PFSK-1 (cell line): Measurements from ENCODE around the gene NOC3L.

ENCODE experiments used
- POLR2AphosphoS5 ChIP-seq: IDR thresholded peaks from 2 replicates; pipeline ENCODE4 v1.6.1; 2012; ENCODE audit warnings: low read depth, mild to moderate bottlenecking, control low read depth, low read length, moderate library complexity
- TAF1 ChIP-seq: IDR thresholded peaks from 2 replicates; pipeline ENCODE4 v1.6.1; 2012; ENCODE audit warnings: low read length, control low read depth, borderline replicate concordance; ENCODE audit not compliant: insufficient read depth

DNA sequence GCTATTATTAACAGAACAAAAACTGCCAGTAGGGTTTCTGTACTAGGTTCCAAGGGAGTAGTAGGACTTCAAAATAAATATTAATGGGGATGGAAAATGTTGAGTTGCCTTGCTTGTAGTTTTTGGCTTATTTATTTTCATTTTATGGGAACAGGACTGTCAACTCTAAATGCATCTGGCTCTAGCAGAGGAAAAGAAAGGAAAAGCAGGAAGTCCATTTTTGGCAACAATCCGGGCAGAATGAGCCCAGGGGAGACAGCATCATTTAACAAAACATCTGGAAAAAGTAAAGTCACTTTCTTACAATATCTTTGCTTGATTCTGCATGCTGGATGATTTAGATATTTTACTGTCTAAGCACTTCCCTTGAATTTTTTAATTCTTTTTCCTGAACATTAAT, 69.4 kb downstream of the NOC3L start:
- TF ChIP-seq TAF1 = no peak
- TF ChIP-seq POLR2AphosphoS5 = no peak
